Panc1 (cell line): ENCODE measurements around the gene ZNF428. TPM values are rescaled to one million over a fixed set of nuclear protein-coding genes. Genes with fewer than 3 reads are reported as not detected.

Experiments used
- ATAC-seq: fragments of 200-7000 bp; cut with Tn5 transposase; 2 replicates; pipeline ENCODE4 v1.9.1; 2020; ENCODE audit warnings: mild to moderate bottlenecking, moderate library complexity
- BruUV-seq: library from RNA; stranded (reverse); fragments of 400-500 nt; replicated peaks from 2 replicates; lab custom pipeline; 2021; lab: Mats Ljungman, UMichigan
- CTCF ChIA-PET: fragments of 300-600 bp; sonication (Branson Sonifier 250); formaldehyde crosslinking; loops from one replicate; lab custom pipeline; 2022; ENCODE audit warnings: antibody characterized with exemption; lab: Charles Lee
- POLR2A ChIA-PET: fragments of 300-600 bp; sonication (Branson Sonifier 250); formaldehyde crosslinking; loops from one replicate; lab custom pipeline; 2022; ENCODE audit warnings: antibody characterized with exemption; lab: Charles Lee
- DNase-seq: peaks from one replicate; pipeline ENCODE4 v3.0.0-alpha.2; 2010; ENCODE audit warnings: low read depth, low spot score
- H3K27ac ChIP-seq: 2 replicates; pipeline ENCODE4 v1.5.1; 2011; ENCODE audit warnings: mild to moderate bottlenecking, low read length, inconsistent platforms
- H3K27me3 ChIP-seq: fragments of 200-500 bp; sonication (Bioruptor generic); 2 replicates; pipeline ENCODE4 v1.6.0; 2014; ENCODE audit warnings: low read length, inconsistent platforms; ENCODE audit not compliant: control insufficient read depth, insufficient read depth
- H3K36me3 ChIP-seq: fragments of 200-500 bp; sonication (Bioruptor generic); 2 replicates; pipeline ENCODE4 v1.5.1; 2014; ENCODE audit warnings: inconsistent platforms, mild to moderate bottlenecking, low read length, moderate library complexity; ENCODE audit not compliant: control insufficient read depth, insufficient read depth
- H3K4me1 ChIP-seq: 2 replicates; pipeline ENCODE4 v1.5.1; 2011; ENCODE audit warnings: inconsistent platforms, mild to moderate bottlenecking, low read length, moderate library complexity; ENCODE audit not compliant: control insufficient read depth, insufficient read depth
- H3K4me3 ChIP-seq, 2 experiments: 2 replicates each; pipeline ENCODE4 v1.5.1; 2011 to 2012; ENCODE audit warnings: low read depth in 2 of 2, low read length in 2 of 2, mild to moderate bottlenecking in 2 of 2, inconsistent platforms in 1 of 2, moderate library complexity in 1 of 2
- H3K9me3 ChIP-seq: fragments of 200-500 bp; sonication (Bioruptor generic); 2 replicates; pipeline ENCODE4 v1.5.1; 2014; ENCODE audit warnings: low read depth, mild to moderate bottlenecking, inconsistent platforms, low read length, moderate library complexity; ENCODE audit not compliant: control insufficient read depth, insufficient read depth
- CTCF ChIP-seq: fragments of 450-650 bp; IDR thresholded peaks from 2 replicates; pipeline ENCODE4 v1.5.1; 2017; ENCODE audit warnings: mild to moderate bottlenecking
- POLR2AphosphoS5 ChIP-seq: IDR thresholded peaks from 2 replicates; pipeline ENCODE4 v1.6.1; 2012; ENCODE audit warnings: mild to moderate bottlenecking, low read depth, low read length, moderate library complexity
- REST ChIP-seq, 2 experiments: IDR thresholded peaks; 2 replicates each; pipeline ENCODE4 v1.6.1; 2011 to 2012; ENCODE audit warnings: low read depth in 2 of 2, control low read depth in 1 of 2, low read length in 1 of 2, mild to moderate bottlenecking in 1 of 2, moderate library complexity in 1 of 2; ENCODE audit not compliant: insufficient read depth in 1 of 2
- SIN3A ChIP-seq: IDR thresholded peaks from 2 replicates; pipeline ENCODE4 v1.6.1; 2012; ENCODE audit warnings: low read depth, mild to moderate bottlenecking, low read length, moderate library complexity, borderline replicate concordance; ENCODE audit not compliant: insufficient read depth
- TCF7L2 ChIP-seq: IDR thresholded peaks from 2 replicates; pipeline ENCODE4 v1.6.1; 2011; ENCODE audit warnings: mild to moderate bottlenecking, low read depth, low read length, inconsistent platforms
- in situ Hi-C: cut with HindIII; loops from 2 replicates; pipeline ENCODE4 v1.10.0; 2016; ENCODE audit warnings: low sequenced_read_pairs, low pct_unique_long_range_greater_than_20kb
- intact Hi-C: fragments of 100-400 bp; cut with micrococcal nuclease; formaldehyde crosslinking; loops from one replicate; pipeline ENCODE4 v1.10.0; 2022; ENCODE audit not compliant: unreplicated experiment
- total RNA-seq: library from RNA; stranded (reverse); gene quantifications from one replicate; pipeline ENCODE4 v1.2.1, GENCODE V29; 2021; ENCODE audit not compliant: unreplicated experiment

ZNF428 gene
- total RNA-seq, 1 experiment from 2014 or later, result 45.6 TPM

GRCh38 chr19:43564800-43565199, 54.6 kb downstream of the ZNF428 start:
- no peaks in the 10 kb centered on the region for H3K9me3 ChIP-seq
- no peak for ATAC-seq
- no peaks in the 10 kb centered on the region for H3K4me1 ChIP-seq
- no peaks in the 10 kb centered on the region for H3K36me3 ChIP-seq
- intact Hi-C loops (no loop called here), in situ Hi-C loops (no loop called here)
- CTCF ChIA-PET, result interaction anchor here (1.4 kb wide), 1 partner anchor 10 kb away, joined by 5 read pairs; no protein-coding TSS in a partner anchor
- H3K27ac ChIP-seq, result no peak overlapping the region
- H3K27me3 ChIP-seq, result no peaks in the 10 kb centered on the region
- BruUV-seq, result no TSS peak
- POLR2A ChIA-PET, result no interaction called here
- no peak for TF ChIP-seq CTCF
- TF ChIP-seq POLR2AphosphoS5, result no peak
- TF ChIP-seq TCF7L2, result no peak
- TF ChIP-seq SIN3A, result no peak
- TF ChIP-seq REST (IDR thresholded peaks at IDR 0.05; ENCODE audit: insufficient read depth in 1 of 2, low read depth in 2 of 2, low read length in 1 of 2), result no peak
- DNase-seq, result no peak
- no peak overlapping the region for H3K4me3 ChIP-seq

- in situ Hi-C loops (no loop called here), intact Hi-C loops (no loop called here)
- H3K27me3 ChIP-seq, result no peaks in the 10 kb centered on the region
- no peak for ATAC-seq
- H3K9me3 ChIP-seq, result no peaks in the 10 kb centered on the region
- CTCF ChIA-PET, result interaction anchor here (1.4 kb wide), 1 partner anchor 9 kb away, joined by 5 read pairs; no protein-coding TSS in a partner anchor
- TF ChIP-seq POLR2AphosphoS5 (no peak), SIN3A (no peak), CTCF (no peak), REST (IDR thresholded peaks at IDR 0.05; ENCODE audit: insufficient read depth in 1 of 2, low read depth in 2 of 2, low read length in 1 of 2) (no peak), TCF7L2 (no peak)
- no peak overlapping the region for H3K4me3 ChIP-seq
- no TSS peak for BruUV-seq
- H3K27ac ChIP-seq, result no peak overlapping the region
- H3K4me1 ChIP-seq, result no peaks in the 10 kb centered on the region
- no peak for DNase-seq
- H3K36me3 ChIP-seq, result no peaks in the 10 kb centered on the region
- POLR2A ChIA-PET, result no interaction called here
Measured at GRCh38 chr19:43563816-43564457, 55.5 kb downstream of the ZNF428 start.
